Uterus (tissue), 4 donors: Measurements from ENCODE around the gene IL16. TPM values are rescaled to one million over a fixed set of nuclear protein-coding genes. Genes with fewer than 3 reads are reported as not detected.

Source experiments
- DNase-seq, 2 donors: peaks; one replicate each; pipeline ENCODE4 v3.0.0-alpha.2; 2019 to 2020
- H3K27ac ChIP-seq, 2 donors: fragments of 200-600 bp; sonication (generic); 1 replicate in 1 of 2; 2 replicates in 1 of 2; pipeline ENCODE4 v1.5.1; 2016 to 2018
- H3K27me3 ChIP-seq, 2 donors: fragments of 200-600 bp; sonication (generic); one replicate each; pipeline ENCODE4 v1.5.1; 2018 to 2019; ENCODE audit warnings: control low read depth in 1 of 2
- H3K36me3 ChIP-seq, 2 donors: fragments of 200-600 bp; sonication (generic); one replicate each; pipeline ENCODE4 v1.5.1; 2019; ENCODE audit warnings: control low read depth in 1 of 2
- H3K4me1 ChIP-seq, 2 donors: fragments of 200-600 bp; sonication (generic); one replicate each; pipeline ENCODE4 v1.5.1; 2018 to 2019; ENCODE audit warnings: control low read depth in 1 of 2
- H3K4me3 ChIP-seq, 2 donors: fragments of 200-600 bp; sonication (generic); 1 replicate in 1 of 2; 2 replicates in 1 of 2; pipeline ENCODE4 v1.5.1; 2018 to 2019; ENCODE audit warnings: mild to moderate bottlenecking in 1 of 2
- H3K9me3 ChIP-seq, 2 donors: fragments of 200-600 bp; sonication (generic); one replicate each; pipeline ENCODE4 v1.5.1; 2019; ENCODE audit warnings: control low read depth in 1 of 2
- CTCF ChIP-seq, 4 experiments: fragments of 200-600 bp in 2 of 4; fragments of 450-650 bp in 2 of 4; sonication (generic) in 2 of 4; IDR thresholded peaks; one replicate each; pipeline ENCODE4 v1.5.1; 2016 to 2019; ENCODE audit warnings: antibody characterized with exemption in 4 of 4, mild to moderate bottlenecking in 2 of 4, moderate library complexity in 1 of 4
- POLR2A ChIP-seq, 2 donors: fragments of 450-650 bp; IDR thresholded peaks; one replicate each; pipeline ENCODE4 v1.6.1; 2016; ENCODE audit warnings: antibody characterized with exemption in 2 of 2, mild to moderate bottlenecking in 1 of 2, moderate library complexity in 1 of 2
- intact Hi-C: fragments of 100-400 bp; cut with DNase I; formaldehyde crosslinking; loops from one replicate; pipeline ENCODE4 v1.15.1; 2023; ENCODE audit warnings: low total_unique reads
- total RNA-seq, 4 donors: library from RNA; depleted of rRNA in 3 of 4; stranded (reverse); fragments of >200 nt in 3 of 4; gene quantifications; one replicate each; pipeline versions ENCODE4 v1.1.0 to v1.2.4, GENCODE V29; 2014 to 2023
- donor health status: DM: yes; HTN: yes; CAD: no.

The IL16 gene
- total RNA-seq, 4 donors from 2014 or later = 16.6 to 69.2 (median 23.1) TPM

GRCh38 chr15:81268881-81269601 lies 72.4 kb downstream of the IL16 start:
- Histone ChIP-seq H3K4me1 (peaks cover 0 to 5% of the 10 kb centered on the region in 2 donors), H3K27ac (no peak overlapping the region), H3K27me3 (no peaks in the 10 kb centered on the region), H3K9me3 (no peaks in the 10 kb centered on the region), H3K4me3 (no peak overlapping the region), H3K36me3 (no peaks in the 10 kb centered on the region)
- TF ChIP-seq CTCF (IDR thresholded peaks at IDR 0.05) = no peak
- TF ChIP-seq POLR2A (IDR thresholded peaks at IDR 0.05) = no peak
- intact Hi-C loops = loop anchor here (10.0 kb wide), 2 partner anchors 114 to 164 kb away; no protein-coding TSS in a partner anchor
- DNase-seq = no peak

DNA sequence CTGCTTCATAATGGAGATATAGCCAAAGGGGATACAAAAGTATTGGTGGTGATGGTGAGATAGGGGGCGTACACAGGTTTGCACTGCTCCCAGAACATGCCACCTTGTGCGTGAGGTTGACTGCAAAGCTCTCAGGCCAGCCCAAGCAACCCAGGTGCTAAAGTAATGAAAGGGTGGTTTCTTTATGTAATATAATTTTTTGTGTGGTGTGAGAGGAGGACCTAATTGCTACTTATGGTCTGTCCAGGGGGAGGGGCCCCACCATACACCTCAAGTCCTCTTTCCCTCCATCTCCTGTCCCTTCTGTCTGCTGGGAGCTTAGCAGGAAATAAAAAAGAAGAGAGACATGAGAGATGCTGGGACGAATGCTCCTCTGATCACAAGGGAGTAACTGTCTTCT lies 73.5 kb downstream of the IL16 start:
- Histone ChIP-seq H3K4me1 (peaks cover 0 to 9% of the 10 kb centered on the region in 2 donors), H3K4me3 (no peak overlapping the region), H3K27ac (no peak overlapping the region), H3K9me3 (no peaks in the 10 kb centered on the region), H3K36me3 (no peaks in the 10 kb centered on the region), H3K27me3 (no peaks in the 10 kb centered on the region)
- DNase-seq = no peak
- TF ChIP-seq POLR2A (IDR thresholded peaks at IDR 0.05) = no peak
- no peak for TF ChIP-seq CTCF (IDR thresholded peaks at IDR 0.05)
- intact Hi-C loops = no loop called here

- H3K4me1 ChIP-seq = peaks cover 0 to 8% of the 10 kb centered on the region in 2 donors
- intact Hi-C loops = no loop called here
- H3K4me3 ChIP-seq = no peak overlapping the region
- TF ChIP-seq CTCF (IDR thresholded peaks at IDR 0.05) (no peak), POLR2A (IDR thresholded peaks at IDR 0.05) (no peak)
- H3K27ac ChIP-seq = no peak overlapping the region
- DNase-seq = no peak
- no peaks in the 10 kb centered on the region for H3K36me3 ChIP-seq
- no peaks in the 10 kb centered on the region for H3K27me3 ChIP-seq
- no peaks in the 10 kb centered on the region for H3K9me3 ChIP-seq
Observed at GRCh38 chr15:81270781-81271491, 74.3 kb downstream of the IL16 start.

DNA sequence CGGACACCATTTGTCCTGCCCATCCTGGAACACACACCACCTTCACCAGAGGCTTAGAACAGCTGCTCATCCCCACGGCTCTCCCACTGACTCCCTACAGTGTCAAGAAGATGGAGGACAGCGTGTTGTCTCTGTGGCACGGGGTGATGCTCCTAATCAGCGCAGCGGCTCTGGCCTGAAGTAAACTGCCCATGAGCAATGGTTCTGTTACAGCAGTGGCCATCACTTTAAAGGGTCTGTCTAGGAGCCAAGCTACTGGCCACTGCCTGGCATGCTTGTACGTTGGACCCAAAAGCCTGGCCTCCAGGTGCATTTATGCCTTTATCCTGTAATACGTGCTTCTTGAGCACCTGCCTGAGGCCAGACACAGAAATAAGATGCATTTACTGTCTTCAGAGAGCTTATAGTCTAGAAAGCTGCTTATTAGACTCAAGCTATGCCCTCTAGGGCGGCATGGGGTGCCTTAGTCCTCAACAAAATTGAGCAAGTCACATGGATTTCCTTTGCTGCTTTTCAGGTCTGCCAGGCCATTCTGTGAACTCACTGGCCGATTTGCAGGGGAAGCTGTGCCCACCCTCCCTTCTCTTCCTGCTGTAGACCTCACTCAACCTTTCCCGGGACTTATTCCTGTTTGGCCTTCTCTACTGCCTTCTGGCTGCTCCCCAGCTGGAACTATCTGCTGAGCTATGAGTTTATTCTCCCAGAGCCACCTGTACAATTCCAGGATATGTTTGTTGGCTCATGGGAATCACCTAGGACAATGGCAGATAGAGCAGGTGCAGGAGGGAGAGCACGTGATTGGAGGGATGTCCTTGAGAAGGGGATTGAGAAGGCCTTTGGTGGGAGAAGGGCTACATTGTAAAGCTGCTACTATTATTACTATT lies 75.3 kb downstream of the IL16 start:
- H3K9me3 ChIP-seq = peaks cover 0 to 2% of the 10 kb centered on the region in 2 donors
- H3K36me3 ChIP-seq = no peaks in the 10 kb centered on the region
- TF ChIP-seq CTCF (IDR thresholded peaks at IDR 0.05) = no peak
- no peak for TF ChIP-seq POLR2A (IDR thresholded peaks at IDR 0.05)
- no peak for DNase-seq
- H3K27ac ChIP-seq = no peak overlapping the region
- intact Hi-C loops = no loop called here
- H3K4me3 ChIP-seq = no peak overlapping the region
- H3K4me1 ChIP-seq = peaks cover 0 to 4% of the 10 kb centered on the region in 2 donors
- H3K27me3 ChIP-seq = no peaks in the 10 kb centered on the region
